Body of pancreas (tissue), 4 donors: ENCODE measurements around the gene UGT1A8.

Experiments
- CTCF ChIP-seq, 7 experiments: fragments of 450-650 bp in 4 of 7; fragments of 200-600 bp in 3 of 7; sonication (generic) in 3 of 7; IDR thresholded peaks; one replicate each; pipeline ENCODE4 v1.5.1; 2016 to 2019; ENCODE audit warnings: antibody characterized with exemption in 7 of 7
- POLR2A ChIP-seq, 3 donors: fragments of 450-650 bp; IDR thresholded peaks; one replicate each; pipeline ENCODE4 v1.6.1; 2016; ENCODE audit warnings: antibody characterized with exemption in 3 of 3, mild to moderate bottlenecking in 2 of 3

GRCh38 chr2:233807215-233807865 lies 189.9 kb downstream of the UGT1A8 start:
- no peak for TF ChIP-seq CTCF (IDR thresholded peaks at IDR 0.05)
- TF ChIP-seq POLR2A (IDR thresholded peaks at IDR 0.05): no peak
